ENCODE measurements around the gene PAQR6.

The PAQR6 gene

GRCh38 chr1:156195853-156196252 is 52.0 kb downstream of the PAQR6 start:
- no peak for DNase-seq (ENCODE audit: low spot score)

DNA sequence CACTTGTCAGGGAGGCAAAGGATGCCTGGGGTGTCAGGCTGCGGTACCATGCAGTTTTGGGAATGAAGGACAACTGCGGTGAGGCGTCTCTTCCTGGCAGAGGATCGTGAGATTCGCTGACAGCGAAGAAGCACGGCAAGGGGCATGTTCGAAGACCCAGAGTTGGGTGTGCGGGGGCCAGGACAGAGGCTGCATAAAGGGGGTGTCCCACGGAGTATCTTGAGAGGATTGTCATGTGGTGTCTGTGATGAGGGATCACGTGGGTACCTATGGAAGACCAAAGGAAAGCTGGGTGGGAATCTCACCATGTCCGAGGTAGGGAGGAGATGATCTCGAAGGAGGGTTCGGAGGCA is 53.6 kb downstream of the PAQR6 start:
- DNase-seq (ENCODE audit: low spot score) = peak; percentile 16

DNA sequence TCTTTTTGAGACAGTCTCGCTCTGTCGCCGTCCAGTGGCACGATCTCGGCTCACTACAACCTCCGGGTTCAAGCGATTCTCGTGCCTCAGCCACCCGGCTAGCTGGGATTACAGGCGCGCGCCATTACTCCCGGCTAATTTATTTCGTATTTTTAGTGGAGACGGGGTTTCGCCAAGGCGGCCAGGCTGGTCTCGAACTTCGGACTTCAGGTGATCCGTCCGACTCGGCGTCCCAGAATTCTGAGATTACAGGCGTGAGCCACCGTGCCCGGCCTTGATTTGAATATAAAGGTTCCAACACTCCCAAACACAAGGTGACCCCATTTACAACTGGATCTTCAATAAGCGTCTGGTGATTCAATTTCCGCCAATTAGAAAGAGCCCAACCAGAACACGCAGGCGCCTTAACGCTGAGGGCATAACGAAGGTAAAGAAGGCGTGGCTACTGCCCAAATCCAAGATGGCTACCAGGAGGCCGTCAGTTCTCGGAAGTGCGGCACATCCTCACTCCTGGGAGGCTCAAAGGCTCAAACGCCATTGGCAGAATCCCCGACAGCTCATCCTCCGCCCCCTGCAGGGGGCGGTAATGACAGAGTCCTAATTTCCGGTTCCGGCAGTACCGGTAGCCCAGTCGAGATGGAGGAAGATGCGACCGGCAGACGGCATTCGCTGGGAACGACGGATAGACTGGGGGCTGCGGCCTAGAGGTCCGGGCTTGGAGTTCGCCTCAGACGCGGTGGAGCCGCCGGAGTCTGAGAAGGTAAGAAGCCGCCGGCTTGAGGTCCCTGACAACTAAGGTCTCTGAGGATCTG is 54.2 kb downstream of the PAQR6 start, which contains the start of gene SLC25A44:
SLC25A44 (plus strand) TSS at position 617 of the 812 bp plus-strand sequence. CDS start 5,744 bp downstream, outside the sequence.
- DNase-seq (ENCODE audit: low spot score) = peak; percentile 100
